GM12892 (cell line): ENCODE results near the gene MEOX2.

Experiments used
- POLR2A ChIP-seq: IDR thresholded peaks from 2 replicates; pipeline ENCODE4 v1.6.1; 2011; ENCODE audit warnings: low read depth, low read length, control low read depth
- POLR2AphosphoS5 ChIP-seq: IDR thresholded peaks from 2 replicates; pipeline ENCODE4 v1.6.1; 2011; ENCODE audit warnings: low read depth, low read length, control low read depth
- TAF1 ChIP-seq: IDR thresholded peaks from 2 replicates; pipeline ENCODE4 v1.6.1; 2011; ENCODE audit warnings: low read depth, mild to moderate bottlenecking, control low read depth, low read length, borderline replicate concordance

DNA sequence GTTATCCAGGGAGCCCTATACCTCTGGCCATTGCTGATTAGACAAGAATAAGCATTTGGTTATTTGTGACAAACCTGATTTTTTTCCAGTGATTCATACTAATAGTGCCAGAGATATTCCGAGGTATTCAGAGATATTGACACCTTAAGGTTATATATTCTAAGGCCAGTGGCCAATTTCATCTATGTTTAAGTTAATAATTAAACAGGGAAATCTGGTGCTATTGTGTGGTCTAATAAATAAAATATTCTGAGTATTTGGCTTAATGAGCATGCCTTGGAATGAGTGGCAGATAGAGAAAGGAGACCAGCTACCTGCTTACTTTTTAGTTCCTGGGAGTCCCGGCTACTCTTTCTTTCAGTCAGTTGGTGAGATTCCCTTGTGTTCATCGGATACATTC, 38.6 kb upstream of the MEOX2 start:
- no peak for TF ChIP-seq TAF1
- TF ChIP-seq POLR2AphosphoS5 = no peak
- no peak for TF ChIP-seq POLR2A
